DOHH2 (cell line): ENCODE results near the gene AFG3L2.

ENCODE experiments used
- EZH2phosphoT487 ChIP-seq: fragments of 200-600 bp; sonication (generic); IDR thresholded peaks from 2 replicates; pipeline ENCODE4 v1.6.1; 2017; ENCODE audit warnings: borderline replicate concordance, mild to moderate bottlenecking, antibody characterized with exemption, low read length, moderate library complexity, mixed read lengths
- TF ChIP-seq, protein P1 (sequence below): fragments of 200-600 bp; sonication (generic); IDR thresholded peaks from one replicate; pipeline ENCODE4 v1.5.1; 2014; ENCODE audit warnings: antibody characterized with exemption, mild to moderate bottlenecking, low read depth, low read length; ENCODE audit not compliant: poor library complexity, severe bottlenecking

DNA sequence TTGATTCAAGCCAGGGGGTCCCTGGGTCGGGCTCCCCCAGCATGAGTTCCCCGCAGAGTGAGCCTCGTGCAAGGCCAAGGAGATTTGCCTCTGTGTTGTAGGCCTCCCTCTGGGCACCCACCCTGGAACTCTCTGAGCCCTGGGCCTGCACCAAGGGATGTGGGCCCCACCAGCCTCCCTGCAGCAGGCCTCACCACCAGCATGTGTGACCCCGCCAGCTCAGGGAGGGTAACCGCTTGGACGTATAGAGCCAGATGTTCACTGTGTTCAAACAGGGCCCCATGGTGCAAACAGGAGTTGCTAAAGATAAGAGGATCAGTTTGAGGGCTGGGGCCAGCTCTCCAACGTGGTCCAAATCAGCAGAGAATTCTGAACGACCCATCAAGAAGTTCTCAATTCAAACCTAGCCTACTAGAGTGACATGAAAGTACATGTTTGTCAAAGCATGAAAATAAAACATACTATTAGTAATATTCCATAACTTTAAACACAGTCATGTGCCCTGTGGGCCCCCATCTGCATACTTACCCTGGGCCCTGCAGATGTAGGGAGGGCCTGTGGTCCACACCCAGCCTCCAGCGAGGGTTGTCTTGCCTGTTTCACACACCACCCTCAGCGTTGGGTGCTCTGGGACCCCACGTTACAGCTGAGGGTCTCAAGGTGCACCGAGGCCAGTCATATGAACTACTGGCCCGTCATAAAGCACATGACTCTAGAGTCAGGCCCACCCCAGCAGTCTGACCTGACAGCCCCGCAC, 74.5 kb downstream of the AFG3L2 start:
- TF ChIP-seq, protein P1, sequence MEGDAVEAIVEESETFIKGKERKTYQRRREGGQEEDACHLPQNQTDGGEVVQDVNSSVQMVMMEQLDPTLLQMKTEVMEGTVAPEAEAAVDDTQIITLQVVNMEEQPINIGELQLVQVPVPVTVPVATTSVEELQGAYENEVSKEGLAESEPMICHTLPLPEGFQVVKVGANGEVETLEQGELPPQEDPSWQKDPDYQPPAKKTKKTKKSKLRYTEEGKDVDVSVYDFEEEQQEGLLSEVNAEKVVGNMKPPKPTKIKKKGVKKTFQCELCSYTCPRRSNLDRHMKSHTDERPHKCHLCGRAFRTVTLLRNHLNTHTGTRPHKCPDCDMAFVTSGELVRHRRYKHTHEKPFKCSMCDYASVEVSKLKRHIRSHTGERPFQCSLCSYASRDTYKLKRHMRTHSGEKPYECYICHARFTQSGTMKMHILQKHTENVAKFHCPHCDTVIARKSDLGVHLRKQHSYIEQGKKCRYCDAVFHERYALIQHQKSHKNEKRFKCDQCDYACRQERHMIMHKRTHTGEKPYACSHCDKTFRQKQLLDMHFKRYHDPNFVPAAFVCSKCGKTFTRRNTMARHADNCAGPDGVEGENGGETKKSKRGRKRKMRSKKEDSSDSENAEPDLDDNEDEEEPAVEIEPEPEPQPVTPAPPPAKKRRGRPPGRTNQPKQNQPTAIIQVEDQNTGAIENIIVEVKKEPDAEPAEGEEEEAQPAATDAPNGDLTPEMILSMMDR: no peak
- no peak for TF ChIP-seq EZH2phosphoT487
